NB4 (cell line): ENCODE measurements around the gene NFIX.

ENCODE experiments used
- DNase-seq: peaks from one replicate; pipeline ENCODE4 v3.0.0; 2010; ENCODE audit warnings: low read depth
- H3K4me3 ChIP-seq: one replicate; pipeline ENCODE4 v1.5.1; 2011; ENCODE audit warnings: mild to moderate bottlenecking, low read depth, low read length, moderate library complexity
- CTCF ChIP-seq: IDR thresholded peaks from one replicate; pipeline ENCODE4 v1.5.1; 2012; ENCODE audit warnings: low read depth, low read length
- MYC ChIP-seq: IDR thresholded peaks from 2 replicates; pipeline ENCODE4 v1.6.1; 2011; ENCODE audit warnings: low read depth, low read length
- POLR2A ChIP-seq: IDR thresholded peaks from 2 replicates; pipeline ENCODE4 v1.6.1; 2011; ENCODE audit warnings: mild to moderate bottlenecking; ENCODE audit not compliant: insufficient read length; ENCODE audit errors: extremely low read depth
- TF ChIP-seq, protein P1 (sequence below): IDR thresholded peaks from 2 replicates; pipeline ENCODE4 v1.6.1; 2011; ENCODE audit warnings: low read depth, low read length

Gene NFIX

DNA sequence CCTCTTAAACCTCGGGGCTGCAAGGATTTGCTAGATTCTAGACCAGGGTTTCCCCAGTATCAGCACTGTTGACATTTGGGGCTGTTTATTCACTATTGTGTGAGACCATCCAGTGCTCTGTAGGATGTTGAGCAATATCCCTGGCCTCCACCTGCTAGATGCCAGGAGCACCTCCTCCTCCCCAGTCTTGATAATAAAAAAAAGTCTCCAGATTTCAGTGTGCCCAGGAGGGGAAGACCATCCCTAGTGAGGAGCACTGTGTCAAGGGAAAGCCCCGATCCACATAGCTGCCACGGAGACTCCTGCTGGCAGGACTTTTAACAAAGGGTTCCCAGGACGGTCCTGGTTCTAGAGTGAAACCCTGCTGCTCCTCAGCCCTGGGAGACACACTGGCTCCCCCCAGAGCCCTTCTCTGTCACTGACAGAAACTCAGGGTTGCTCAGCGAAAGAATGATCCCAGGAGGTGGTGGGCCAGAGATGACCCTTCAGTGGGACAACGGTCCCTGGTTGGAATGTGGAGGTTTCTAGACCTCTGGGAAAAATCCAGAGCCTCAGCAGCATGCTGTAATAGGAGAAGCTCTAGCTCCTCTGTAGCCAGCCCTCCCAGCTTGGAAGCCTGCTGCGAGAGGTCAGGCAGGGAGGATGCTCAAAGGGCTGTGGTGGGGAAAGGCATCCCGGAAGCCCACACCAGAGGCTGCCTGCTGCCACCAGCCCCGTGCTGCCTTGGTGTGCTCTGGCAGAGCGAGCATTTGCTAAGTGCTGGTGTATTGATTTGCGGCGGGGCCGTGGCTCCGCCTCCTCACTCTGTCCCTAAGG lies 87.1 kb downstream of the NFIX start:
- DNase-seq = peak; percentile 30
- peak; percentile 23 for TF ChIP-seq CTCF
- no peak for TF ChIP-seq MYC
- no peak overlapping the region for H3K4me3 ChIP-seq

DNA sequence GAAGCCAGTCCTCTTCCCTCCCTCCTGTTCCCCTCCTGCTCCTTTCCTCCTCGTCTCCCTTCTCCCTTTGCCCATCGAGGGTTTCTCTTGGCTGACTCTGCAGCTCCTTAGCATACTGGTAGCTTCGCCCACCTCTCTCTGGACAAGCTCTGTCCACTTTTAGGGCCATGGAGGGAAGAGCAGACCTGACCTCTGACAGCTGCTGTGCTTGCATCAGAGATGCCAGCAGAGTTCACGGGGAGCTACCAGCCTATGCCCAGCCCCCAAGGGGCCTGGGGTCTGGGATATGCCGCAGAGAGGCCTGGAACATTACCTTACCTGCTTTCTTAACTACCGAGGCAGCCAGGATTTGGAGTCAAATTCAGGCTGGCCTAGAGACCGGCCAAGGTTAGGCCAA lies 87.7 kb downstream of the NFIX start:
- no peak for DNase-seq
- H3K4me3 ChIP-seq = no peak overlapping the region

DNA sequence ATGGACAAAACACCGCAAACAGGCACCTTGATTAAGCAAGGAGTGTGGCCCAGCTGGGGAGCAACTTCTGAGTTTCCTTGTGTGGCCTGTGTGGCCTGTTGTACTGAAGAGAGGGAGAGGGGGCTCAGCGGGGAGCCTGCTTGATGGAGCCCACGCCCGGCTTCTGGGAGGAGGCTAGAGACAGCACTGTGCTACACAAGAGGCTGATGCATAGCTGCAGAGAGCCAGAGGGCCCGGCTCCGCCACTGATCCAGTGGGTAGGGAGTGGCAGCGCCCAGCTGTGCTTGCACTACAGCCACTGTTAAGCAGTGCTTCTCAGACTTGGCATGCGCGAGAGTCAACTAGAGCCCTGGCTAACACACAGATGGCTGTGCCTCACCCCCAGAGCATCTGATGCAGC lies 88.4 kb downstream of the NFIX start:
- no peak overlapping the region for H3K4me3 ChIP-seq
- no peak for DNase-seq
- TF ChIP-seq, protein P1, sequence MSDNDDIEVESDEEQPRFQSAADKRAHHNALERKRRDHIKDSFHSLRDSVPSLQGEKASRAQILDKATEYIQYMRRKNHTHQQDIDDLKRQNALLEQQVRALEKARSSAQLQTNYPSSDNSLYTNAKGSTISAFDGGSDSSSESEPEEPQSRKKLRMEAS = no peak
- TF ChIP-seq CTCF (no peak), MYC (no peak), POLR2A (no peak)

More for the DNA sequence above, 87.7 kb downstream of the NFIX start:
- TF ChIP-seq CTCF (no peak), POLR2A (no peak), MYC (no peak)
- TF ChIP-seq, protein P1 = no peak

DNA sequence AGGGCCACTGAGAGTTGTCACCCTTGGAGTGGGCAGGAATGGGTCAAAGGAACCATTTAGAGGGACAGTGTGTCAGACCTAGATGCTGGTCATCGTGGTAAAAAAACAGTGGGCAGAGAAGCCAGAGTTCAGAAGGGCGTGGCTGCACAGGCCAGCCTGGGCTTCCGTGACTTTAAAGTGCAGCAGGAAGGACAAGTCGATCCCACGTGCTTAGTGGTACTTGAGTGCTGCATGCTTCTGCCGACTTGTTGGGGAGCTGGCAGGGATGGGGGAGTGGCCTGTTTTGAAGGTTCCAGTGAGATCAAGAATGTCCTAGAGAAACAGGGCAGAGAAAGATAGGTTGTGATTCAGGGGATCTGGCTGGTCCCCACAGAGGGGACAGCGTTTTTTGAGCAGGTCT lies 90.4 kb downstream of the NFIX start:
- H3K4me3 ChIP-seq = no peak overlapping the region
- no peak for DNase-seq
- TF ChIP-seq POLR2A (no peak), MYC (no peak), CTCF (no peak)
- TF ChIP-seq, protein P1 = no peak

- TF ChIP-seq, protein P1 = no peak
- TF ChIP-seq MYC (no peak), CTCF (no peak), POLR2A (no peak)
- no peak for DNase-seq
- H3K4me3 ChIP-seq = no peak overlapping the region
Observed at GRCh38 chr19:13086341-13086740, 91.1 kb downstream of the NFIX start.
